Testis (tissue), 3 donors: ENCODE results near the gene GRIA4. TPM values are rescaled to one million over a fixed set of nuclear protein-coding genes. Genes with fewer than 3 reads are reported as not detected.

ENCODE experiments used
- DNase-seq: peaks from one replicate; pipeline ENCODE4 v3.0.0-alpha.2; 2019
- H3K27ac ChIP-seq, 2 donors: fragments of 200-600 bp; sonication (generic); one replicate each; pipeline ENCODE4 v1.5.1; 2019
- H3K27me3 ChIP-seq: fragments of 200-600 bp; sonication (generic); one replicate; pipeline ENCODE4 v1.5.1; 2019
- H3K36me3 ChIP-seq: fragments of 200-600 bp; sonication (generic); one replicate; pipeline ENCODE4 v1.5.1; 2017; ENCODE audit warnings: low read depth; ENCODE audit errors: missing control alignments
- H3K4me1 ChIP-seq: fragments of 200-600 bp; sonication (generic); one replicate; pipeline ENCODE4 v1.5.1; 2019
- H3K4me3 ChIP-seq, 2 donors: fragments of 200-600 bp; sonication (generic); one replicate each; pipeline ENCODE4 v1.5.1; 2017 to 2019
- H3K9me3 ChIP-seq: fragments of 200-600 bp; sonication (generic); one replicate; pipeline ENCODE4 v1.5.1; 2017
- CTCF ChIP-seq, 3 experiments: fragments of 450-650 bp in 2 of 3; fragments of 200-600 bp in 1 of 3; sonication (generic) in 1 of 3; IDR thresholded peaks; one replicate each; pipeline ENCODE4 v1.5.1; 2016 to 2019; ENCODE audit warnings: antibody characterized with exemption in 3 of 3, mild to moderate bottlenecking in 2 of 3, moderate library complexity in 1 of 3
- POLR2A ChIP-seq: fragments of 450-650 bp; IDR thresholded peaks from one replicate; pipeline ENCODE4 v1.6.1; 2017; ENCODE audit warnings: antibody characterized with exemption, mild to moderate bottlenecking, moderate library complexity
- WGBS, 2 donors: methylation state at CpG; one replicate each; pipeline ENCODE4 v1.1.5; 2018; 5-methylcytosine and 5-hydroxymethylcytosine counted together
- intact Hi-C: fragments of 100-400 bp; cut with DNase I; formaldehyde crosslinking; loops from one replicate; pipeline ENCODE4 v1.15.1; 2023; ENCODE audit warnings: low total_unique reads
- polyA plus RNA-seq: library from polyadenylated mRNA; stranded (reverse); fragments of 350-450 nt; fragmentation: Illumina TruSeq; extraction: RNeasy Lipid Tissue Mini Kit (QIAGEN cat#74804); gene quantifications from one replicate; pipeline ENCODE4 v1.2.3, GENCODE V29; 2014; ENCODE audit warnings: low read depth, low replicate concordance; ENCODE audit not compliant: insufficient read depth
- total RNA-seq, 2 donors: library from RNA; depleted of rRNA; stranded (reverse); fragments of >200 nt; gene quantifications; one replicate each; pipeline ENCODE4 v1.2.3, GENCODE V29; 2016

Gene GRIA4
- total and polyA plus RNA-seq, 3 donors from 2014 or later: 0.08 to 1.1 (median 0.18) TPM

DNA sequence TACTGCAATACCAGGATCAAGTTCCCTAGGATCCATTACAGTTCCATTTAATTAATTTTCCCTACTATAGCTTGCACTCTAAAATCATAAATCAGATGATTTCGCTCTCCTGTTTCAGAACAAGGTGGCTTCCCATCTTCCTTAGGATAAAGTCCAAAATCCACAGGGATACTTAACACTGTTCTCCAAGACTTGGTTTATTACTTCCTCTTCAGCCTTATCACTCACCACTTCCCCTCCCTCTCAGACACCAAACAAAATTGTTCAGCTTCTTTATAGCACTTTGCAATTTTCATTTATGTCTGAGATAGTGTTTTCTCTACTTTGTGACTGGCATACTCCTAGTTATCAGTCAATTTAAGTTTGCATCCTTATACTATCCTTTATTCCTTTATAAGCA lies 124.6 kb downstream of the GRIA4 start:
- no peaks in the 10 kb centered on the region for H3K9me3 ChIP-seq
- intact Hi-C loops: no loop called here
- WGBS, 2 donors: 60 to 70% methylated on average over 1 of the region's 1 CpG
- no peak overlapping the region for H3K4me3 ChIP-seq
- TF ChIP-seq CTCF (IDR thresholded peaks at IDR 0.05): no peak
- TF ChIP-seq POLR2A: no peak
- H3K27me3 ChIP-seq: no peaks in the 10 kb centered on the region
- no peaks in the 10 kb centered on the region for H3K4me1 ChIP-seq
- H3K27ac ChIP-seq: no peak overlapping the region
- no peak for DNase-seq
- H3K36me3 ChIP-seq: no peaks in the 10 kb centered on the region

- no peaks in the 10 kb centered on the region for H3K27me3 ChIP-seq
- intact Hi-C loops: no loop called here
- no peak overlapping the region for H3K27ac ChIP-seq
- H3K9me3 ChIP-seq: no peaks in the 10 kb centered on the region
- no peak overlapping the region for H3K4me3 ChIP-seq
- H3K36me3 ChIP-seq: no peaks in the 10 kb centered on the region
- WGBS, 2 donors: 92 to 93% methylated on average over 1 of the region's 1 CpG
- H3K4me1 ChIP-seq: no peaks in the 10 kb centered on the region
- no peak for DNase-seq
- no peak for TF ChIP-seq POLR2A
- no peak for TF ChIP-seq CTCF (IDR thresholded peaks at IDR 0.05)
Observed at GRCh38 chr11:105738251-105738650, 128.4 kb downstream of the GRIA4 start.

DNA sequence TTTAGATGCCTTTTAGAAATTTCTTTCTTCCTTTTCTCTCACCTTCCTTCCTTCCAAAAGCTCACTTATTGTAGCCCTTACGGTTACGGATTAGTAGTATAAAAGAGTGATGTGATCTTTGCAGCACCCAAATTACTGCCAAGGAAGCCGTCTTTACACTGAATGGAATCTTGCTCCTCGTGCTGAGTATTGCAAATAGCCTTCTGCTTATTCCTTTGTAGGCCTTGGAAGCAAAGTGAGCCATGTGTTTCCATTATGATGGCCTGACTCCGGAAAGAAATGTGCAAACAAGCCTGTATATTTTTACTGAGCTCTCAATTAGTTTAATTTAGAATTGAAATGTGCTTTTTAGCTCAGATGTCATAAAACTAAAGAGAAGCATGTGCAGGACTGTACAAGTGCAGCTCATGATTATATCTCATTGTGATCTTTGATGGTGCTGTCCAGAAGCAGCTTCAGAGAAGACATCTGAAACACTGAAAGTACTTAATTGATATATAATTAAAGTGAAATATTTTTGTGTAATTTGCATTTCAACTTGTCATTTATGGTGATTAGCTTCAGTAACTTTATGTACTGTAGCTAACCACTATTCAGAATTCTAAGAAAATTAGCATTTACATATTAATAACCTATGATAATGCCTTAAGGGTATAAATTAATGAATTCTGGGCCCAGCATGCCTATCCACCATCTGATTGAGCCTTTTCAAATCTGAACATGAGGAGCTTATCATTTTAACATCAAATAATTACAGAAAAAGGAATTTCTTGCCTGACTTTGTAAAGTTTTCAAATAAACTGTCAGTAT lies 129.3 kb downstream of the GRIA4 start:
- no peaks in the 10 kb centered on the region for H3K9me3 ChIP-seq
- H3K4me1 ChIP-seq: no peaks in the 10 kb centered on the region
- intact Hi-C loops: no loop called here
- no peaks in the 10 kb centered on the region for H3K27me3 ChIP-seq
- TF ChIP-seq POLR2A: no peak
- DNase-seq: no peak
- H3K4me3 ChIP-seq: no peak overlapping the region
- no peak overlapping the region for H3K27ac ChIP-seq
- no peaks in the 10 kb centered on the region for H3K36me3 ChIP-seq
- 87 to 90% methylated on average over 5 of the region's 5 CpGs for WGBS, 2 donors

DNA sequence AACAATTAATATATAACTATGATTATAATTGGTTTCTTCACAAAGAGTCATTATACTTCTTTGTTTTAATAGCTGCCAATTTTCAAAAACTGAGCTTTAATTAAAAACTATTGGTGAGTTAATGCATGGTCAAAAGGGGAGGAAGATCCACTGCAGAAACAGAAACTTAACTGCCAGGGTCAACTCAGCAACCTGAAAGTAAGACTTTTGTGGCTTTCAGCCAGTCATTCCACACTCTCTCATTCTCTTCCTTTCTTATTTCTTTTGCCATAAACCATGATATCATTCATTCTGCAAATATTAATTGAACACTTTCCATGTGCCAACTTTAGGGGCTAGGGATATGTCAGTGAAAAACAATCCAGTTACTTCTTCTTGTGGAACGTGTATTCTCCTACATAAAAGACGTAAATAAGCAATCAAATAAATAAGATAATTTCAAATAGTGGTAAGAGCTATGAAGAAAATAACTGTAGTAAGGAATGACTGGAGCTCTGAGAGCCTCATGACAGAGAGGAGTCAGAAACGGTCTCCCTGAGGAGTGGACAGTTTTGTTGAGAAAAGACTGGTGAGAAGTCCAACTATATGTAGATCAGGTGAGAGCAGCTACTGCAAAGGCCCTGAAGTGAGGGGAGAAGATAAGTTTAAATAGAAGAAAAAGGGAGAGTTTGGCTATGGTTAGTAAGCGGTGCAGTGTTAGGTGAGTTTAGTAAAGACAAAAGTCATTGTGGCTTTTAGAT lies 130.5 kb downstream of the GRIA4 start:
- Histone ChIP-seq H3K4me1 (no peaks in the 10 kb centered on the region), H3K27me3 (no peaks in the 10 kb centered on the region), H3K27ac (no peak overlapping the region), H3K4me3 (no peak overlapping the region), H3K36me3 (no peaks in the 10 kb centered on the region), H3K9me3 (no peaks in the 10 kb centered on the region)
- DNase-seq: no peak
- TF ChIP-seq CTCF (IDR thresholded peaks at IDR 0.05) (no peak), POLR2A (no peak)
- intact Hi-C loops: no loop called here
- 81 to 86% methylated on average over 4 of the region's 4 CpGs for WGBS, 2 donors

GRCh38 chr11:105741488-105742020 lies 131.7 kb downstream of the GRIA4 start:
- H3K4me3 ChIP-seq: no peak overlapping the region
- no peak for DNase-seq
- H3K4me1 ChIP-seq: no peaks in the 10 kb centered on the region
- no peaks in the 10 kb centered on the region for H3K9me3 ChIP-seq
- H3K27ac ChIP-seq: no peak overlapping the region
- H3K27me3 ChIP-seq: no peaks in the 10 kb centered on the region
- H3K36me3 ChIP-seq: no peaks in the 10 kb centered on the region
- TF ChIP-seq POLR2A: no peak
- intact Hi-C loops: no loop called here
- WGBS, 2 donors: 65 to 92% methylated on average over 2 of the region's 2 CpGs
